DOHH2 (cell line): Measurements from ENCODE around the gene TCEA2.

Experiments used
- H3F3A ChIP-seq: fragments of 200-600 bp; sonication (generic), shearing (Covaris generic); 2 replicates; pipeline ENCODE4 v1.6.0; 2016; ENCODE audit warnings: antibody characterized with exemption, mild to moderate bottlenecking; ENCODE audit not compliant: control insufficient read depth, insufficient read depth
- H3K27ac ChIP-seq: fragments of 200-600 bp; sonication (generic); 2 replicates; pipeline ENCODE4 v1.5.1; 2014; ENCODE audit warnings: low read depth, mild to moderate bottlenecking, low read length, moderate library complexity
- H3K27me3 ChIP-seq: fragments of 200-600 bp; sonication (generic); 2 replicates; pipeline ENCODE4 v1.6.1; 2014; ENCODE audit warnings: mild to moderate bottlenecking, low read length, mixed read lengths; ENCODE audit not compliant: control insufficient read depth
- H3K36me3 ChIP-seq: fragments of 200-600 bp; sonication (generic); 2 replicates; pipeline ENCODE4 v1.6.1; 2014; ENCODE audit warnings: mild to moderate bottlenecking, low read length, moderate library complexity, mixed read lengths; ENCODE audit not compliant: control insufficient read depth
- H3K4me1 ChIP-seq: fragments of 200-600 bp; sonication (generic); 2 replicates; pipeline ENCODE4 v1.6.1; 2014; ENCODE audit warnings: mild to moderate bottlenecking, low read length, mixed read lengths; ENCODE audit not compliant: control insufficient read depth
- H3K4me2 ChIP-seq: fragments of 200-600 bp; sonication (generic); 2 replicates; pipeline ENCODE4 v1.6.0; 2014; ENCODE audit warnings: mild to moderate bottlenecking, low read length, moderate library complexity
- H3K4me3 ChIP-seq: fragments of 200-600 bp; sonication (generic); 2 replicates; pipeline ENCODE4 v1.5.1; 2014; ENCODE audit warnings: mild to moderate bottlenecking, low read length, mixed read lengths
- H3K79me2 ChIP-seq: fragments of 200-600 bp; sonication (generic); 2 replicates; pipeline ENCODE4 v1.6.1; 2014; ENCODE audit warnings: mild to moderate bottlenecking, low read length, mixed read lengths; ENCODE audit not compliant: control insufficient read depth
- H3K9me2 ChIP-seq: fragments of 200-600 bp; sonication (generic); replicated peaks from 2 replicates; pipeline ENCODE4 v1.6.1; 2014; ENCODE audit warnings: mild to moderate bottlenecking, low read length, mixed read lengths; ENCODE audit not compliant: control insufficient read depth
- H3K9me3 ChIP-seq: fragments of 200-600 bp; sonication (generic); 2 replicates; pipeline ENCODE4 v1.6.1; 2014; ENCODE audit warnings: antibody characterized with exemption, low read length, mixed read lengths; ENCODE audit not compliant: control insufficient read depth, insufficient read depth
- H4K20me1 ChIP-seq: fragments of 200-600 bp; sonication (generic); 2 replicates; pipeline ENCODE4 v1.6.0; 2014; ENCODE audit warnings: low read depth, mild to moderate bottlenecking, antibody characterized with exemption, low read length, moderate library complexity; ENCODE audit not compliant: control insufficient read depth, insufficient read depth
- CTCF ChIP-seq: fragments of 200-600 bp; sonication (generic); IDR thresholded peaks from one replicate; pipeline ENCODE4 v1.5.1; 2014; ENCODE audit warnings: antibody characterized with exemption, mild to moderate bottlenecking, low read depth, low read length; ENCODE audit not compliant: poor library complexity, severe bottlenecking
- EZH2phosphoT487 ChIP-seq: fragments of 200-600 bp; sonication (generic); IDR thresholded peaks from 2 replicates; pipeline ENCODE4 v1.6.1; 2017; ENCODE audit warnings: borderline replicate concordance, mild to moderate bottlenecking, antibody characterized with exemption, low read length, moderate library complexity, mixed read lengths

TCEA2 gene

GRCh38 chr20:64049878-64050260 lies 13.1 kb upstream of the TCEA2 start:
- Histone ChIP-seq H3K27me3 (peaks cover 45% of the 10 kb centered on the region), H3K9me2 (no peaks in the 10 kb centered on the region), H3K36me3 (no peaks in the 10 kb centered on the region), H3K4me2 (no peak overlapping the region; the same call in 1 of the 2 replicates), H3F3A (no peaks in the 10 kb centered on the region), H4K20me1 (no peaks in the 10 kb centered on the region), H3K9me3 (no peaks in the 10 kb centered on the region), H3K4me1 (no peaks in the 10 kb centered on the region; the same call in 1 of the 2 replicates), H3K79me2 (no peaks in the 10 kb centered on the region), H3K4me3 (no peak overlapping the region), H3K27ac (no peak overlapping the region)
- peak; percentile 78; the same call in 1 of the 2 replicates for TF ChIP-seq EZH2phosphoT487
- TF ChIP-seq CTCF: no peak

GRCh38 chr20:64050261-64051032 lies 12.6 kb upstream of the TCEA2 start:
- Histone ChIP-seq H3K36me3 (no peaks in the 10 kb centered on the region), H3K4me1 (no peaks in the 10 kb centered on the region; the same call in 1 of the 2 replicates), H3K9me2 (no peaks in the 10 kb centered on the region), H3K27ac (no peak overlapping the region), H3F3A (no peaks in the 10 kb centered on the region), H3K4me2 (no peak overlapping the region), H4K20me1 (no peaks in the 10 kb centered on the region), H3K79me2 (no peaks in the 10 kb centered on the region), H3K4me3 (no peak overlapping the region), H3K9me3 (no peaks in the 10 kb centered on the region), H3K27me3 (peaks cover 46% of the 10 kb centered on the region)
- no peak for TF ChIP-seq EZH2phosphoT487
- peak; percentile 34 for TF ChIP-seq CTCF

- Histone ChIP-seq H4K20me1 (no peaks in the 10 kb centered on the region), H3K27me3 (peaks cover 52% of the 10 kb centered on the region), H3K36me3 (no peaks in the 10 kb centered on the region), H3K9me2 (no peaks in the 10 kb centered on the region), H3K79me2 (no peaks in the 10 kb centered on the region), H3K27ac (no peak overlapping the region), H3F3A (no peaks in the 10 kb centered on the region), H3K9me3 (no peaks in the 10 kb centered on the region), H3K4me2 (no peak overlapping the region), H3K4me1 (no peaks in the 10 kb centered on the region; the same call in 1 of the 2 replicates), H3K4me3 (no peak overlapping the region)
- TF ChIP-seq EZH2phosphoT487 (no peak), CTCF (no peak)
Observed at GRCh38 chr20:64051033-64051452, 12.0 kb upstream of the TCEA2 start.
